Prostate gland (tissue), 2 donors: ENCODE data around the gene NRCAM.

ENCODE experiments used
- POLR2AphosphoS5 ChIP-seq: sonication (generic); formaldehyde crosslinking; IDR thresholded peaks from one replicate; pipeline ENCODE4 v1.6.1; 2017; ENCODE audit warnings: antibody characterized with exemption
- TF ChIP-seq, protein P1 (sequence below), 4 experiments: fragments of 200-600 bp in 2 of 4; fragments of 450-650 bp in 2 of 4; sonication (generic) in 2 of 4; IDR thresholded peaks; 1 replicate in 3 of 4; 2 replicates in 1 of 4; pipeline ENCODE4 v1.5.1; 2016 to 2019; ENCODE audit warnings: antibody characterized with exemption in 4 of 4, mild to moderate bottlenecking in 2 of 4, moderate library complexity in 2 of 4

DNA sequence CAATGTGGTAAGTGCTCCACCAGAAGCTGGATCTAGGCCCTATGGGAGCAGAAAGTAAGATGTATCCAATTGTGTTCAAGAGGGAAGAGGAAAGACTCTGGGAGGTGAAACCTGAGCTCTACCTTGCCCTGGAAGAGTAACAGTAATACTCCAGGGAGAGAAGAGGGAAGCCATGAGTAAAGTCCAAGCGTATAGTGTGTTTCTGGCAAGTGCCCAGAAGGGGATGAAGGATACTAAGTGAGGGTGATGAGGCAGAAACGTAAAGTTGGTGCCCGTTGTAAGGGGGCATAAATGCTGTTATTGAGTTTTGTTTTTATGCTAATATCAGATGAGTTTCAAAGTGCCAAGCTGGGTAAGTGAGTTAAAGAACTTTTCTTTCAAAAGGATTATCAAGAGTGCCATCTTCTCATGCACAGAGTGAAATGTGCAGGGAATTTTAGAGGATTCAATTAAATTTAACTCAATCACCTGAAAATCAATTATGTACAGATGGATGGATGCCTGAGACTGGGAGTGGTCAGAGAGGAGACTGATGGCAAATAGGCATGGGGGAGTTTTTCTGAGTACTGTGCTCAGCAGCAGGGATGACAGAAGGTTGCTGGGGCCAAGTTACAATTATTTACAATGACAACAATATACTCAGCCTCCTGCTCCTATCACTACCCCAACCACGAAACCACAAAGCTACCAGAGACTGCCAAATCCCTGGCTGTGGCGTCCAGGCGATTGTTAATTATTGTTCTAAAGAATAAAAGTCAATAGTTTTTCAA, 202.8 kb downstream of the NRCAM start:
- TF ChIP-seq, protein P1, sequence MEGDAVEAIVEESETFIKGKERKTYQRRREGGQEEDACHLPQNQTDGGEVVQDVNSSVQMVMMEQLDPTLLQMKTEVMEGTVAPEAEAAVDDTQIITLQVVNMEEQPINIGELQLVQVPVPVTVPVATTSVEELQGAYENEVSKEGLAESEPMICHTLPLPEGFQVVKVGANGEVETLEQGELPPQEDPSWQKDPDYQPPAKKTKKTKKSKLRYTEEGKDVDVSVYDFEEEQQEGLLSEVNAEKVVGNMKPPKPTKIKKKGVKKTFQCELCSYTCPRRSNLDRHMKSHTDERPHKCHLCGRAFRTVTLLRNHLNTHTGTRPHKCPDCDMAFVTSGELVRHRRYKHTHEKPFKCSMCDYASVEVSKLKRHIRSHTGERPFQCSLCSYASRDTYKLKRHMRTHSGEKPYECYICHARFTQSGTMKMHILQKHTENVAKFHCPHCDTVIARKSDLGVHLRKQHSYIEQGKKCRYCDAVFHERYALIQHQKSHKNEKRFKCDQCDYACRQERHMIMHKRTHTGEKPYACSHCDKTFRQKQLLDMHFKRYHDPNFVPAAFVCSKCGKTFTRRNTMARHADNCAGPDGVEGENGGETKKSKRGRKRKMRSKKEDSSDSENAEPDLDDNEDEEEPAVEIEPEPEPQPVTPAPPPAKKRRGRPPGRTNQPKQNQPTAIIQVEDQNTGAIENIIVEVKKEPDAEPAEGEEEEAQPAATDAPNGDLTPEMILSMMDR (IDR thresholded peaks at IDR 0.05) = no peak
- TF ChIP-seq POLR2AphosphoS5 = no peak
